ENCODE measurements around the gene PRKACA. TPM values are rescaled to one million over a fixed set of nuclear protein-coding genes. Genes with fewer than 3 reads are reported as not detected.

Gene PRKACA
- total RNA-seq, 2 experiments from 2014 or later: 64.1 to 66.9 TPM

DNA sequence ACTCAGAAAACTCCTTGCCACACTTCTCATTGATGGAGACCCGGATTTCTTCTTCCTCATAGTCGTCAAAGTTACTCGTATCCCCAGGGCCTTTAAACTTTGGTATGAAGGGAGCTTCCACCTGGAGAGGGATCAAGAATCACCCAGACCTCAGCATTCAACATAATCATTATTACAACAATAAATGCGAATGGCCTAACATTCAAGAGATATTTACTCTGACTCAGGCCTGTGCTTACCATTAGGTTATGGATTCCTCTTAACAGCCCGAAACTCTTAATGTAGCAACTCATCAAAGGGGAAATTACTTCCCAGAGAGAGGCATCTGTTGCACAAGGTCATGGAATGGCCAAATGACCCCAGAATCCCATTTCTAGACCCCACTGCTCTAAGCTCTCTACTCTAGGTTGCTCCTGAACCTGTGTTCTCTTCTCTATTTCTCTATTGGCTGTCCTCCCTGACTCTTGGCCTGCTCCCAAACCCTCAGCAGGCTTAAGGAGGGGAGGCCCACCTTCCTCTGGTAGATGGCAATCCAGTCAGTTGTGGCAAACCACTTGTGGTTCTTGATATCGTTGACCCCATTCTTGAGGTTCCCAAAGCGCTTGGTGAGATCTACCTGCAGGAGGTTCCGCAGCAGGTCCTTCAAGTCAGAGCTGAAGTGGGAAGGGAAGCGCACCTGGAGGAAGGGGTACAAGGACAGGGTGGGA is 24.3 kb downstream of the PRKACA start:
- Mint-ChIP-seq H3K27me3 (no peaks in the 10 kb centered on the region), H3K4me3 (peak overlapping the region; percentile 35), H3K36me3 (peaks cover 31% of the 10 kb centered on the region), H3K9me3 (peaks cover 6% of the 10 kb centered on the region), H3K4me1 (peaks cover 13% of the 10 kb centered on the region), H3K27ac (peak overlapping the region; percentile 54)
- no peak for DNase-seq
- POLR2A ChIA-PET: interaction anchor here (1.4 kb wide), 1 partner anchor 12 kb away, joined by 3 read pairs; no protein-coding TSS in a partner anchor
- no peak for ATAC-seq (ENCODE audit: low read depth)

DNA sequence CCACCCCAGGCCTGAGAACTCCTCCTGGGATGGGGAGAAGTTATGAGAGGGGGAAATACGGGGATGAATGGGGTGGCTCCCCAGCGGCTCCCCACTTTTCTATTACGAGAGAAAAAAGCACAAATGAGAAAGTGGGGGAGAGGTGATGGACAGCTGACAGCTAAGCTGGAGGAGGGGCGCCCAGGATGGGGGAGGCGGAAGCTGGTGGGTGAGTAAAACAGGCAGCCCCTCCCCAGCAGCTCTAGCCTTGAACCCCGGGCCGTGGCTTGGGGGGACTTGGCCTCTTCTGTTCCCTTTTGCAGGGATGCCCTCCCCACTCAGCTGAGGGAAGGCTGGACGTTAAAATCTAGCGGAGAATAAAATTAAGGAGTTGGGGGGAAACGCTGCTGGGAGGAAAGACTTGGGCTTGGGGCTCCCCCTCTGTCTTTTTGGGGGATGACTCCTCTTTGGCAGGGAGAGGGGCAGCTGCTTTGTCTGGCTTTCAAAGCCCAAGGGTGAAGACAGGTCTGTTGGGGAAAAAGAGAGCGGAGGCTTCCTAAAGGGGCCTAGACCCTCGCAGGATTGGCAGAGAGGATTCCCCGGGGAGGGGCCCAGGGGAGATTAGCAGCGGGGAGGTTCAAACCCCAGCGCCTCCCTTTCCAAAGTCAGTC is 25.6 kb downstream of the PRKACA start:
- H3K27ac Mint-ChIP-seq: peak overlapping the region; percentile 99
- POLR2A ChIA-PET: interaction anchor here (0.8 to 1.7 kb wide), 5 partner anchors 10 to 45 kb away, joined by 3 to 12 read pairs (median 4); partner anchors contain the start of genes ASF1B and PRKACA

DNA sequence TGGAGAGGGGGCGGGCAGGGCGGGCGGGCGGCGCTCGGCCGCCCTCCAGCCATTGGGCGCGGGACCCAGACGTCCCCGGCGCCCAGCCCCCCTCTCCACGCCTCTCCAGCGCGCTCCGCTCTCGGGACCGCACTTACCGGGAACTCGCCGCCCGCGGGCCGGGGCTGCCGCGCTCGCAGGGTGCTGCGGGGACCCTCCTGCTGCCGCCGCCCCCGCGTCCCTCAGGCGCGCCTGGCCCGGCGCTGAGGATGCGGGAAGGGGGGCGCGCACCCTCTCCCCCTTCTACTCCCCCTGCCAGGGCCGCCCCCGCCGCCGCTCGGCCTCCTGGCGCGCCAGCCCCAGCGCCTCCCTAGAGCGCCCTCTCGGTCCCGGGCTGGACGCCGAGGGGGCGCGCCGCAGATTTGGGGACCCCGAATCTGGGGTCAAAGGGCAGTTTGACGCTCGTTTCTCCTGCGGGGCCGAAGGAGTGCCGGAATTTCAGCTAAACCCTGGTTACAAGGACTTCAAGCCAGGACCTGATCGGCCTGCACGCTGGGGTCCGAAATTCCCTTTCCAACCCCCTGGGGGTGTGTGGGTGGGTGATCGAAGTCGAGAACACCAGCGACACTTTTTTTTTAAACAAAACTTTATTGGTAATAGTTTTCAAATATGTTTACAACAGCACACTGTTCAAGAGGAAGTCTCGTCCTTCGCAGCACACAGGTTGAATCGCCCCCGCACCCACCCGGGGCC is 26.3 kb downstream of the PRKACA start:
- peak overlapping the region; percentile 99 for H3K27ac Mint-ChIP-seq
- POLR2A ChIA-PET: interaction anchor here (0.8 to 1.7 kb wide), 4 partner anchors 9 to 45 kb away, joined by 4 to 12 read pairs (median 5); partner anchors contain the start of genes ASF1B and PRKACA
- DNase-seq (peak; percentile 86), ATAC-seq (ENCODE audit: low read depth) (peak; percentile 75)
- H3K4me3 Mint-ChIP-seq: peak overlapping the region; percentile 100
- H3K27me3 Mint-ChIP-seq: no peaks in the 10 kb centered on the region
- peaks cover 26% of the 10 kb centered on the region for H3K36me3 Mint-ChIP-seq
- peaks cover 12% of the 10 kb centered on the region for H3K4me1 Mint-ChIP-seq
- H3K9me3 Mint-ChIP-seq: peaks cover 6% of the 10 kb centered on the region

More for the DNA sequence above, 25.6 kb downstream of the PRKACA start:
- peak overlapping the region; percentile 100 for H3K4me3 Mint-ChIP-seq
- peaks cover 6% of the 10 kb centered on the region for H3K9me3 Mint-ChIP-seq
- peak; percentile 73 for DNase-seq
- ATAC-seq (ENCODE audit: low read depth): peak; percentile 10
- peaks cover 30% of the 10 kb centered on the region for H3K36me3 Mint-ChIP-seq
- peaks cover 13% of the 10 kb centered on the region for H3K4me1 Mint-ChIP-seq
- no peaks in the 10 kb centered on the region for H3K27me3 Mint-ChIP-seq

DNA sequence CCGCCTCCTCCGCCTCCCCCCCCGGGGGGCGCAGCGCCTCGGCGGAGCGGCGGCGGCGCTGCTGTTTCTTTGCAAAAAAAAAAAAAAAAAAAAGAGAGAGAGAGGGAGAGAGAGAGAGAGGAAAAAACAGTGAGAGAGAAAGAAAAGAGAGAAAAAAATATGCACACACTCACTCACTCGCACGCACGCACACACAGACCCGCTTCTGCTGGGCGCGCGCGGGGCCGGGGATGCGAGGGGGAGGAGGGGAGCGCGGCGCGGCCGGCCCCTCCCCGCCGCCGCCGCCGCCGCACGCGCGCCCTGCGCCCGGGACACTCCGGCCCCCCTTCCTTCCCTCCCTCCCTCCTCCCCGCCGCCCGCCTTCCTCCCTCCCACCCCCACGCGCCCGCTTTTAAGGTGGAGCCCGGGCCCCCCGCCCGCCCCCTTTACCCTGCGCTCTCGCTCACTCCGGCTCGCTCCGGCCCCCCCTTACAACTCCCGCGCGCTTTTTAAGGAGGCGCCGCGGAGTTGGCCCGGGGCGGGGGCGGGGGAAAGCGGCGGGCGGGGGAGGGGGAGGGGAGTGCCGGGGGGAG is 27.0 kb downstream of the PRKACA start, which contains the start of gene SAMD1:
Gene SAMD1, minus strand, starts transcription at position 243 of the 572 bp plus-strand sequence.
- Mint-ChIP-seq H3K4me3 (peak within 1 kb of the TSS; percentile 100), H3K36me3 (peaks cover 26% of the 10 kb centered on the region), H3K27ac (peak within 1 kb of the TSS; percentile 99), H3K4me1 (peaks cover 12% of the 10 kb centered on the region), H3K9me3 (peaks cover 6% of the 10 kb centered on the region), H3K27me3 (no peaks in the 10 kb centered on the region)
- ATAC-seq (ENCODE audit: low read depth) (peak; percentile 48), DNase-seq (peak; percentile 81)
- POLR2A ChIA-PET: interaction anchor here (1.0 to 1.7 kb wide), 3 partner anchors 9 to 46 kb away, joined by 3 to 12 read pairs (median 9); partner anchors contain the start of gene ASF1B

DNA sequence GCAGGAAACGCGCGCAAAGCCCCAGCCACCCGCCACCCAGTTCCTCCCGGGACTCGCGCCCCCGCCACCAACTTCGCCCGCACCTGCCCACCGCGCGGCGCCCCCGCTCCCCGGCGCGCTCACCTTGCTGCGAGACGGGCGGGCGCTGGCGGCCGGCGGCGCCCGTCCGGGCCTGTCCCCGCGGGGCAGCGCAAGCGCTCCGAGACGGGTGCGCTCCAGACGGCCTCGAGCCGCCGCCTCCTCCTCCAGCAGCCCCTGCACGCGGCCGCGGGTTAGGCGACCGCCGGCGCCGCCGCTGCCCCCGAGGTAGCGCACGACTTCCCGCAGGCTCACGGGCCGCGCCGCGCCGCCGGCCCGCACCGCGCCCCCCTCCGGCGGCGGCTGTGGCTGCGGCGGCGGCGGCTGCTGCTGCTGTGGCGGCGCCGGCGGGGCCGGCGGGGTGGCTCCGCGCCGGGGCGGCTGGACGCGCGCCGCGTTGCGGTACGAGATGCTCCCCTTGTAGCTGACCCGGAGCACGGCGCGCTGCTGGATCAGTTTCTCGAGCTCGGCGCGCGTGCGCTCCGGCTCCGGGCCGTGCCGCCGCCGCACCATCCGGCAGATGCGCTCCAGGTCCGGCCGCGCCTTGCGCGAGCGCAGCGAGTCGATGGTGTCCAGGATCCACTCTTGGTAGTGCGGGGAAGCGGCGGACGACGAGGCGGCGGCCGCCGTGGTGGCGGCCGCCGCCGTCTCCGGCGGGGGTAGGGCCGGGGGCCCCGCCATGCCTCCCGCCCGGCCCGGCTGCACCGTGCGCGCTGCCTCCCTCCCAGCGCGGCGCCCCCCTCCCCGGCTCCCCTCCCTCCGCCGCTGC is 27.7 kb downstream of the PRKACA start:
- POLR2A ChIA-PET: interaction anchor here (0.6 to 1.0 kb wide), 3 partner anchors 9 to 224 kb away, joined by 3 to 9 read pairs (median 3); no protein-coding TSS in a partner anchor
- ATAC-seq (ENCODE audit: low read depth): peak; percentile 6
- no peak overlapping the region for H3K27ac Mint-ChIP-seq
- DNase-seq: peak; percentile 70
- no peaks in the 10 kb centered on the region for H3K27me3 Mint-ChIP-seq
- H3K4me1 Mint-ChIP-seq: peaks cover 12% of the 10 kb centered on the region
- peaks cover 6% of the 10 kb centered on the region for H3K9me3 Mint-ChIP-seq
- peaks cover 26% of the 10 kb centered on the region for H3K36me3 Mint-ChIP-seq
- H3K4me3 Mint-ChIP-seq: peak overlapping the region; percentile 78

DNA sequence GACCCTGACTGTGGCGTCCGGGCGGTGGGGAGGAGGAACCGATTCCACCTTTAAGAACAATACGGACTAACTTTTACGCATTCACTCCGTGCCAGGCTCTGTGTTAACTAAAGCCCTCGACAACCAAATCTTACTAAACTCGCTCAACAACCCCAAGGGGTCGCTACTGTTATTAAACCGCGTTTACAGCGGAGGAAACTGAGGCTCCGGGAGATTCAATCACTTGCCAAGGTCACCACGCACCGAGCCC is 28.2 kb downstream of the PRKACA start:
- DNase-seq: no peak
- Mint-ChIP-seq H3K27ac (no peak overlapping the region), H3K9me3 (peaks cover 6% of the 10 kb centered on the region), H3K27me3 (no peaks in the 10 kb centered on the region), H3K4me3 (peak overlapping the region; percentile 66), H3K4me1 (peaks cover 12% of the 10 kb centered on the region), H3K36me3 (peaks cover 22% of the 10 kb centered on the region)
- POLR2A ChIA-PET: no interaction called here
- ATAC-seq (ENCODE audit: low read depth): no peak

DNA sequence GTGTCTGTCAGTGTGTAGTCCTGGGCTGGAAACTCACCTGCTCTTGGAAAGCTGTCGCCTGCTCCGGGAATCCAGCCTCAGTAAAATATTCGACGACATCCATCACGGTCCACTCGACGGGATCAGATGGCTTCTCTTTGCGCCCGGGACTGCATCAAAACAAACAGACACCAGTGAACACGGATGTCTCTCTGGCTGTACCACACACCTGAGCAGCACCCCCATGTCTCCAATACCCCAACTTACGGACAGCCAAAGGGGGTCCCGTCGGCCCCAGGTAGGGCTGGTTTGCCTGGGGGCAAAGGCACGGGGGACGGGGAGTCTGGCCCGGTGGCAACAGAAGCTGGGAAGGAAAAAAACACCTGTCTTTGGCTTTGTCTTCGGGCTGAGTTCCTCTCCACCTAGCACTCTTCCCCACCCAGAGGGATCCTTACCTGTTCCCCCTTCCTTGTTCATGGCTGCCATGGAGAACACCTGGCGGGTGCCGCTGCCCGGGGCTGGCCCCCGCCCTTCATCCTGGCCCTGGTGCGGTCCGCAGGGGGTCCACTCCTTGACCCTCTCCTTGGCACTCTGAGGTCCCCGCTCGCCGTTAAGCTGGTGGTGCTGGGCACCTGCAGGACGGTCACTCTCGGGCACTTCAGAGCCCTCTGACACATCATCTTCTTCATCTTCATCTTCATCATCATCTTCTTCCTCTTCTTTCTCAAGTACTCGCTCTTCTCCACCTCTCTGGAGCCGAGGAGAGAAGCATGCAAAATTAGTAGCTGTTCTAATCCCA is 28.7 kb downstream of the PRKACA start:
- H3K27me3 Mint-ChIP-seq: no peaks in the 10 kb centered on the region
- H3K4me3 Mint-ChIP-seq: peak overlapping the region; percentile 66
- ATAC-seq (ENCODE audit: low read depth) (no peak), DNase-seq (no peak)
- no peak overlapping the region for H3K27ac Mint-ChIP-seq
- peaks cover 6% of the 10 kb centered on the region for H3K9me3 Mint-ChIP-seq
- POLR2A ChIA-PET: no interaction called here
- H3K36me3 Mint-ChIP-seq: peaks cover 21% of the 10 kb centered on the region
- peaks cover 12% of the 10 kb centered on the region for H3K4me1 Mint-ChIP-seq

DNA sequence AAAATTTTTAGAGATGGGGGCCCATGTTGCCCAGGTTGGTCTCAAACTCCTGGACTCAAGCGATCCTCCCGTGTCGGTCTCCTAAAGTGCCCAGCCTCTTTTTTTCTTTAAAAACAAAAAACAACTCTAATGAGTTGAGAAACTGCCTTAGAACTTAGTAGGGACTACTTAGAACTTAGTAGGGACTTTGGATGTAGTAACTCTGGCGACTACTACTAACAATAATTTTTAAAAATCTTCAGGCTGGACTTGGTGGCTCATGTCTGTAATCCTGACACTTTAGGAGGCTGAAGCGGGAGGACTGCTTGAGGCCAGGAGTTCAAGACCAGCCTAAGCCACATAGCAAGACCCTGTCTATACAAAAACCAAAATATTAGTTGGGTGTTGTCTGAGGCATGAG is 31.5 kb downstream of the PRKACA start:
- Mint-ChIP-seq H3K9me3 (no peaks in the 10 kb centered on the region), H3K27ac (no peak overlapping the region), H3K4me3 (no peak overlapping the region), H3K36me3 (peaks cover 5% of the 10 kb centered on the region), H3K27me3 (no peaks in the 10 kb centered on the region), H3K4me1 (peaks cover 5% of the 10 kb centered on the region)
- POLR2A ChIA-PET: no interaction called here
- ATAC-seq (ENCODE audit: low read depth): no peak
- DNase-seq: no peak

DNA sequence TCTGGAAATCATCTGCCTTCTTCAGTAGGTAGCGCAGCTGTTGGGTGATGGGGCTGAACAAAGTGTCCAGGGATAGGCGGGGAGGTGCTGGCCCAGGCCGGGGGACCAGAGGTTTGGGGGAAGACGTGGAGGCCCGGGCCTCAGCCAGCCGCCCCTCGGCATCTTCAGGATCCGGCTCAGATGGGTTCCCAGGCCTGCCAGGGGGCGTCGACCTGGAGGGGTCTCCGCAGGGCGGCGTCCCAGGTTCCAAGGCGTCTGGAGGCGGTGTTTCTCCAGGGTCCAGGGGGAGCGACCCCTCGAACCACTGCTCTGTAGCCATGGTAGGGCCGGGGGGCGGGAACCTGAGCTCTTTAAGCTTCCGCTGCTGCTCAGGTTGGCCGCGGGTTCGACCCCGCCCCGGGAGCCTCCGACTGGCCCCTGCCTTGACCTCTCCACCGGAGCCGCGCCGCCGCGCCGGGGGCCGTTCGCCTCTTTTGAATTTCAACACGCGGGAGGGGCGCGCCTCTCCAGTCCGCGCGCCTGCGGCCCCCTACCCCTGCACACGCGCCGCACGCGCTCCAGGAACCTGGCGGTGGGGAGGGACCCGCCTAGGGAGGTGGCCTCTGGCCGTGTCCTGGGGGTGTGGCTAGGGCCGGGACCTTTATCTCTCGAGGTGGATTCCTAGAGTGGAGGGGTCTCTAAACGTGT is 32.1 kb downstream of the PRKACA start, which contains the start of gene C19orf67:
Gene C19orf67, minus strand, starts transcription at position 475 of the 687 bp plus-strand sequence. Its CDS starts 156 bp downstream, at position 319.
- Mint-ChIP-seq H3K36me3 (peaks cover 5% of the 10 kb centered on the region), H3K4me1 (peaks cover 7% of the 10 kb centered on the region), H3K4me3 (no peak within 1 kb of the TSS), H3K27ac (no peak within 1 kb of the TSS), H3K27me3 (no peaks in the 10 kb centered on the region), H3K9me3 (no peaks in the 10 kb centered on the region)
- no peak for ATAC-seq (ENCODE audit: low read depth)
- DNase-seq: no peak
- POLR2A ChIA-PET: no interaction called here

DNA sequence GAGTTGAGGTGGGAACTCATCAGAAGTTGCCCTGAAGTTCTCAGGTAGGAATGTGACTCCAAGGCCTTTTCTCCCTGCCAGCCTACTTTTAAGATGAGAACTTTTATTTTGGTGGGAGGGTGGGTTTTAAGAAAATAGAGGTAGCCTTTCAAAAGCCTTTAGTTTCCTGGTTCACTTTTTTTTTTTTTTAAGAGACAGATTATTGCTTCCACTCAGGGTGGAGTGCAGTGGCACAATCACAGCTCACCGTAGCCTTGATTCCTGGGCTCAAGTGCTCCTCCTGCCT is 34.9 kb downstream of the PRKACA start:
- ATAC-seq (ENCODE audit: low read depth) (no peak), DNase-seq (no peak)
- H3K36me3 Mint-ChIP-seq: no peaks in the 10 kb centered on the region
- peaks cover 9% of the 10 kb centered on the region for H3K4me1 Mint-ChIP-seq
- H3K27ac Mint-ChIP-seq: no peak overlapping the region
- H3K27me3 Mint-ChIP-seq: no peaks in the 10 kb centered on the region
- peak overlapping the region; percentile 94 for H3K4me3 Mint-ChIP-seq
- no peaks in the 10 kb centered on the region for H3K9me3 Mint-ChIP-seq
- POLR2A ChIA-PET: interaction anchor here (0.7 to 4.3 kb wide), 7 partner anchors 9 to 447 kb away, joined by 3 to 16 read pairs (median 3); partner anchors contain the start of genes PRKACA and RFX1

DNA sequence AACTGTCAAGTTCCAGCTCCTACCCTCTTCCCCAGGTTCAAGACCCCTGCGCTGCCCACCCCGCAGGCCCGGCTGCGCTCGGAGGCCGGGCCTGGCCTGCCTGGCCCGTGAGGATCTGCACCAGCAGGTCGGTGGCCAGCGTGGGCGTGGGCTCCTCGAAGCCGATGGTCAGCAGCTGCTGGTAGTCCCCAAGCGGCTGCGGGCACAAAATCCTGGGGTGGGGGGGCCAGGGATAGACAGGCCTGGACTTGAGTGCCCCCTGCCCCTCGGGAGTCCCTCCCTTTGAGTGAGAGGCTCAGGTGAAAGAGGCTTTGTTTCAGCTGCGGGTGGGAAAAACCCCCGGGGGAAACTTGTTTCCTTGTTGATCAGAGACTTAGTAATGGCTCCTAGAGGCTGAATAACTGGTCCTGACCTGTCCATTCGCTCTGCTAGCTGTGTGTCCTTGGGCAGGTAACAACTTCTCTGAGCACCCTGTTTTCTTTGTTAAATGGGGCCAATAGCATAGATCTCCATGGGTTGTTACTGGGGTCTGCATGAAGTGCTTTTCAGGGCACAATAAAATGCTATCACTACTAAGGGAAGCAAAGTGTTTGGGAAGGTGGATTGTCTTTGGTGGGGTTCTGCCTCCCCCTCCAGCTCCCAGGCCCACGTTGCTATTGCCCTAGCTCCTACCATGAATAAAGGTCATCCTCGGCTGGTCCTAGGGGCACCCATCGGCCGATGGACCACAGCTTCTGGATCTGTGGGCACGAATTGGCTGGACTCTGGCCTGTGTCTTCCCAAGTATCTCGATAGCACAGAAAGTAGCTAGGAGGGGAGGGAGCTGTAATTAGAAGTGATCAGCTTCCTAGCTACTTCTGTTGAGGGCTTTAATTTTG is 35.5 kb downstream of the PRKACA start:
- ATAC-seq (ENCODE audit: low read depth) (no peak), DNase-seq (no peak)
- no peaks in the 10 kb centered on the region for H3K9me3 Mint-ChIP-seq
- POLR2A ChIA-PET: interaction anchor here (0.5 to 4.3 kb wide), 16 partner anchors 8 to 448 kb away, joined by 3 to 16 read pairs (median 4); partner anchors contain the start of genes ASF1B, IL27RA, PRKACA and RFX1
- peak overlapping the region; percentile 97 for H3K27ac Mint-ChIP-seq
- no peaks in the 10 kb centered on the region for H3K36me3 Mint-ChIP-seq
- H3K4me3 Mint-ChIP-seq: peak overlapping the region; percentile 94
- no peaks in the 10 kb centered on the region for H3K27me3 Mint-ChIP-seq
- H3K4me1 Mint-ChIP-seq: peaks cover 9% of the 10 kb centered on the region
